Choroid plexus epithelial cell (primary cell): ENCODE data around the gene PIEZO1.

Source experiments
- DNase-seq: peaks from one replicate; pipeline ENCODE4 v3.0.0-alpha.2; 2010; ENCODE audit warnings: low read depth
- H3K4me3 ChIP-seq: 2 replicates; pipeline ENCODE4 v1.5.1; 2011; ENCODE audit warnings: low read depth, mild to moderate bottlenecking, control low read depth, low read length, moderate library complexity
- CTCF ChIP-seq: conservative IDR thresholded peaks from 2 replicates; pipeline ENCODE4 v1.5.1; 2011; ENCODE audit warnings: low read depth, mild to moderate bottlenecking, control low read depth, inconsistent platforms, low read length, moderate library complexity

Gene PIEZO1

GRCh38 chr16:88714420-88715302 is 70.4 kb downstream of the PIEZO1 start:
- no peak for TF ChIP-seq CTCF
- no peak overlapping the region for H3K4me3 ChIP-seq
- DNase-seq = no peak

DNA sequence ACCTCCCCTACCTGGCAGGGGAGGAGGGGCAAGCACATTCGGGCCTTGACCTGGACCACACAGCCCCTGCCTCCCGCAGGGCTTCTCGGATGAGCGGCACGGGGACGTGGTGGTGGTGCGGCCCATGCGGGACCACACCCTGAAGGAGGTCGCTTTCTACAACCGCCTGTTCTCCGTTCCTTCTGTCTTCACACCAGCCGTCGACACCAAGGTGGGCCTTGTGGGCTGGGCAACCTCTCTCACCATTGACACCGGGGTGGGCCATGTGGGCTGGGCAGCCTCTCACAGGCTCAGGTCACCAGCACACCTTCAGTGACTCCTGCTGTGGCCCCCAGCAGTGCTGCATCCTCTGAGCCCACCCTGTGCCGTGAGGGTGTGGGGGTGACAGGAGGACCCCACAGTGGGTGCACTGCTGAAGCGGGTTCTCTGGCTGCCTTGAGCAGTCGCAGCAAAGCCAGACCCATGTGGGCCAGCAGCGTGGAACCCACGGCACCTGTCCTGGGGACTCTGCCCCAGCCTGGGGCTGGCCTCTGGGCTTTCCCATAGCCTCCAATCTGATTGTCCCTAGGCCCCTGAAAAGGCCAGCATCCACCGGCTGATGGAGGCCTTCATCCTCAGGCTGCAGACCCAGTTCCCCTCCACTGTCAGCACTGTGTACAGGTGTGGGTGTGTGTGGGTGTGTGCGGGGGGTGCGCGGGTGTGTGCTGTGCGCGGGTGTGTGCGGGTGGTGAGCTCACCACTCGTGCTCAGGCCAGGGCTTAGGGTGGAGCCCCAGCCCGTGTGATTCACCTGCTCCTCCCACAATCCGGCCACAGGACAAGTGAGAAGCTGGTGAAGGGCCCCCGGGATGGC is 71.2 kb downstream of the PIEZO1 start:
- no peak for DNase-seq
- TF ChIP-seq CTCF = no peak
- no peak overlapping the region for H3K4me3 ChIP-seq

- no peak overlapping the region for H3K4me3 ChIP-seq
- TF ChIP-seq CTCF = no peak
- no peak for DNase-seq
Observed at GRCh38 chr16:88713054-88713453, 72.0 kb downstream of the PIEZO1 start.

DNA sequence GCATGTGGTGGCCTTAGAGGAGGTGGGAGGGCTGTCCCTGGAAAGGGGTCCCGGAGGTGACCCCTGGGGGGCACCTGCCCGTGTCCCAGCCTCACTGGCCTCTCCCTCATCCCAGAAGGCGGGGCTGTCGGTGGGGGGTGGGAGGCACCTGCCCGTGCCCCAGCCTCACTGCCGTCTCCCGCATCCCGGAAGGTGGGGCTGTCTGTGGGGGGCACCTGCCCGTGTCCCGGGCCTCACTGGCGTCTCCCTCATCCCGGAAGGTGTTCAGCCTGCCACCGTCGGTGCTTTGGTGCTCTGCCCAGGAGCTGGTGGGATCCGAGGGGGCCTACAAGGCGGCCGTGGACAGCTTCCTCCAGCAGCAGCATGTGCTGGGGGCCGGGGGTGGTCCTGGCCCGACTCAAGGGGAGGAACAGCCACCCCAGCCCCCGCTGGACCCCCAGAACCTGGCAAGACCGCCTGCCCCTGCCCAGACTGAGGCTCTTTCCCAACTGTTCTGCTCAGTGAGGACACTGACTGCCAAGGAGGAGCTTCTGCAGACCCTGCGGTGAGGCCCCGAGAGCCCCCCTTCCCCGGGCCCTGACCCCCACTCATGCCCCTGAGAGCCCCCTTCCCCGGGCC is 72.5 kb downstream of the PIEZO1 start:
- no peak for DNase-seq
- TF ChIP-seq CTCF = no peak
- no peak overlapping the region for H3K4me3 ChIP-seq

DNA sequence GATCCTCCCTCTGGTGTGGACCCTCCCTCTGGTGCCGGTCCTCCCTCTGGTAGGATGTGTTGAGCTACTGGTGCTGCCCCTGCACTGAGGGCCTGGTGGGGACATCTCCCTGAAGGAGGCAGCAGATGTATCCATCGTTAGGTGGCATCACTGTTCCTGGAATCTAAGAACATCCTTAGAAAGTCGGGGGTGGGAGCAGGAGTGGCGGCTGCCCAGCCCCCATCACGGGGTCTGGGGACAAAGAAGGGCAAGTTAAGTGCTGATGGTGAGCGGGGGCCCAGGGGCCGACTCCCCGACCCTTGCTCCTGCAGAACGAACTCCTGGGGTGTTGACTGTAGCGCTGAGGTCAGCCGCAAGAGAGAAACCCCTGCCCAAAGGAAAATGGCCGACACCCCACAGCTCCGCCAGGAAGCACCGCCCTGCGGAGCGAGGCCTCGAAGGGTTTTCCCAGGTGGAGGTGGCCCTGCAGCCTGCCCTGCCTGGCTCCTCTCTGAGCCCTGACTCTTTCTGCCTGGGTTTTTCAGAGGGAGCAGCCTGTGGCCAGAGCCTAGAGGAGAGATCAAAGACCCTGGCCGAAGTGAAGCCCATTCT is 73.2 kb downstream of the PIEZO1 start:
- no peak overlapping the region for H3K4me3 ChIP-seq
- no peak for DNase-seq
- no peak for TF ChIP-seq CTCF

GRCh38 chr16:88710556-88710955 is 74.5 kb downstream of the PIEZO1 start:
- no peak for TF ChIP-seq CTCF
- no peak overlapping the region for H3K4me3 ChIP-seq
- no peak for DNase-seq
